Ovary (tissue), 3 donors: ENCODE data around the gene THBD.

Experiments used
- EP300 ChIP-seq: sonication (generic); formaldehyde crosslinking; IDR thresholded peaks from one replicate; pipeline ENCODE4 v1.6.1; 2017; ENCODE audit warnings: antibody characterized with exemption
- POLR2A ChIP-seq: fragments of 450-650 bp; IDR thresholded peaks from one replicate; pipeline ENCODE4 v1.6.1; 2017; ENCODE audit warnings: antibody characterized with exemption, mild to moderate bottlenecking, moderate library complexity
- TF ChIP-seq, protein P1 (sequence below), 3 donors: fragments of 450-650 bp in 2 of 3; fragments of 200-600 bp in 1 of 3; IDR thresholded peaks; one replicate each; pipeline versions ENCODE4 v1.5.1 to v1.8.0; 2016 to 2022; ENCODE audit warnings: antibody characterized with exemption in 3 of 3, mild to moderate bottlenecking in 1 of 3
- donor health status: DM: no; HTN: no; CAD: no.

DNA sequence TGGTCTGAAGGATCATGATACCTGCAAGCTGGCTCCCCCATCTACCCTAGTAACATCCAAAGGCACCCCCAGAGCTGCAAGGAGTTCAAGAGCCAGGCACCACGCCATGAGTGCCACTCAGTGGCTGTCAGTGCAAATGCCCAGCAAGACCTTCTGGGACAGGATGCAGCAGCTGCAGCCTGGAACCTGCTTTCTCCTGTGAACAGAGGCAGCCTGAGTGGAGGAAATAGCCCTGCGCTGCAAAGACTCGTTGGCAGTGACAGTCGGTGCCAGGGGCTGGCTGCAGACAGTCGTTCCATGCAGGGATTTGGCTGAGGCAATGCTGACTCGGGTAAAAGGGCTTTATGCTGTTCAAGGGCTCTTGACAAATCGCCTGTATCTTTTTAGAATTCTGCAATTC is 30.1 kb downstream of the THBD start:
- no peak for TF ChIP-seq POLR2A
- TF ChIP-seq, protein P1, sequence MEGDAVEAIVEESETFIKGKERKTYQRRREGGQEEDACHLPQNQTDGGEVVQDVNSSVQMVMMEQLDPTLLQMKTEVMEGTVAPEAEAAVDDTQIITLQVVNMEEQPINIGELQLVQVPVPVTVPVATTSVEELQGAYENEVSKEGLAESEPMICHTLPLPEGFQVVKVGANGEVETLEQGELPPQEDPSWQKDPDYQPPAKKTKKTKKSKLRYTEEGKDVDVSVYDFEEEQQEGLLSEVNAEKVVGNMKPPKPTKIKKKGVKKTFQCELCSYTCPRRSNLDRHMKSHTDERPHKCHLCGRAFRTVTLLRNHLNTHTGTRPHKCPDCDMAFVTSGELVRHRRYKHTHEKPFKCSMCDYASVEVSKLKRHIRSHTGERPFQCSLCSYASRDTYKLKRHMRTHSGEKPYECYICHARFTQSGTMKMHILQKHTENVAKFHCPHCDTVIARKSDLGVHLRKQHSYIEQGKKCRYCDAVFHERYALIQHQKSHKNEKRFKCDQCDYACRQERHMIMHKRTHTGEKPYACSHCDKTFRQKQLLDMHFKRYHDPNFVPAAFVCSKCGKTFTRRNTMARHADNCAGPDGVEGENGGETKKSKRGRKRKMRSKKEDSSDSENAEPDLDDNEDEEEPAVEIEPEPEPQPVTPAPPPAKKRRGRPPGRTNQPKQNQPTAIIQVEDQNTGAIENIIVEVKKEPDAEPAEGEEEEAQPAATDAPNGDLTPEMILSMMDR (IDR thresholded peaks at IDR 0.05), result no peak
- no peak for TF ChIP-seq EP300
